GM21576 (cell line): ENCODE measurements around the gene CTRB2.
"Not testable (repeated sequence)": the region's sequence is repeated elsewhere in the genome, so short reads cannot be mapped to it uniquely, and the experiment has no call there.

ENCODE experiments used
- ATAC-seq: cut with Tn5 transposase; IDR thresholded peaks from one replicate; pipeline ENCODE4 v1.9.1; 2021; ENCODE audit warnings: mild to moderate bottlenecking, moderate library complexity; ENCODE audit not compliant: unreplicated experiment

The CTRB2 gene

DNA sequence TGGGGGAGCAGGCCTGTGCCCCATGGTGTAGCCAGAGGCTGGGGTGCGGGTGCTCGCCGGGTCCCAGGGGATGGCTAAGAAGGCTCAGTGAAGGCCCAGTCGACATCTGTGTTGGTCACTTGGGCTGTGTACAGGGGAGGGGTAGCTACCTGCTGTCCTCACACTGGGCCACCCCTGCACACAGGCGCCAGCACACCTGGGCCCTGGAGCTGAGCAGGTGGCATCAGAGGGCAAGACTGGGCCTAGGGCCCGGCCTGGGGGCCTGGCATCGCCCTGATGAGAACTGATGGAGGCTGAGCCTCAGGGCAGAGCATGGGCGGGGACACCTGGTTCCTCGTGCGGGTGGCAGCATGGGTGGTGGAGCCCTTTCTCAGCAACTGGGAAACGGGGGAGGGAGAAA lies 870 bp upstream of the CTRB2 start:
- no peak for ATAC-seq

GRCh38 chr16:75205961-75206748 lies 806 bp downstream of the CTRB2 start:
- not testable (repeated sequence) for ATAC-seq

DNA sequence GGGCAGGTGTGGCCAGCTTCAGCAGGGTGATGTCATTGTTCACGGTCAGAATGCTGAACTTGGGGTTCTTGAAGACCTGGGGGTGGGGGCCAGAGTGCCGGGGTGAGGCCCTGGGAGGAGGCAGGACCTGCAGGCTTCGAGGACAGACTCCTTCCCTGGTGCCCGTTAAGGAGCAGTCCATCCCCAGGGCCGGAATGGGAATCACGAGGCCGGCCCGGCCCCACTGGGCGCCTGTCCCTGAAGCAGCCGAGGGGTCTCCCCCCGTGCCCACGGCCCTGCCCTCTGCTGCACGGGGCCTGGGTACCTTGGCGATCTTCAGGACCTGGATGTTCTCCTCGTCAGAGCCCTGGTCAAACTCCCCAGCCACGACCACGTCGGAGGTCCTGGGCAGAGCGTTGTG lies 1.5 kb downstream of the CTRB2 start:
- not testable (repeated sequence) for ATAC-seq

DNA sequence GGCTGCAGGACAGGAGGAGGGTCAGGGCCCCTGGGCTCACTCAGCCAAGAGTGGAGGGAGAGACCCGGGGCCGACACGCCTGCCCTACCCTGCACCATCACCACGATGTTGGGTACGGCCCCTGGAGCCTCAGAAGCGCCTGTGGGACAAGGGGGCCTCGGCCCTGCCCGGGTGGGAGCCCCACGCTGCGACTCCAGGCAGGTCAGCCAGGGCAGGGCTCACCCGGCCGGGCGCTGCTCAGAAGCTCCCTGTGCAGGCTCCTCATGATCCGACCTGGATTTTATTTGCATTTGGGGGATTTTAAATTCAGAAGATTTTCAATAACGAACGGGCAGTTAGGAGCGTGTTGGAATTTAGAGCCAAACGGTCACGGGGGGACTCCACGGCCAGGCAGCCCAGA lies 2.1 kb downstream of the CTRB2 start:
- ATAC-seq: not testable (repeated sequence)

DNA sequence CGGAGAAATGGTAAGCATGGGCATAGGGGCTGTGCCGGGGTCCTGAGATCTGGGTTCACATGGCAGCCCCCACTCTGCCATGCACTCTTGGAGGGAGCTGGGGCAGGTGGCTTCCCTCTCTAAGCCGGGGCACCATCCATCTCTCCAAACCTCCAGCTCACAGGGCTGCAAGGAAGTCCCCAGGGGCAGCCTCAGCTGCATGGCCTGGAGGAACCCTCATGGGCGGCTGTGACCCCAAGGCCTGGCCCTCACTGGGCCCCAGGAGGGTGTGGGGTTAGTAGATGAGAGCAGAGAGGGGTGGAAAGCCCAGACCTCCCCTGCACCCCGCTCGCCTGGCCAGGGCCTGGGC lies 2.6 kb downstream of the CTRB2 start:
- ATAC-seq: no peak

- no peak for ATAC-seq
Measured at GRCh38 chr16:75203667-75204409, 3.1 kb downstream of the CTRB2 start.

GRCh38 chr16:75203096-75203495 lies 3.9 kb downstream of the CTRB2 start:
- no peak for ATAC-seq

DNA sequence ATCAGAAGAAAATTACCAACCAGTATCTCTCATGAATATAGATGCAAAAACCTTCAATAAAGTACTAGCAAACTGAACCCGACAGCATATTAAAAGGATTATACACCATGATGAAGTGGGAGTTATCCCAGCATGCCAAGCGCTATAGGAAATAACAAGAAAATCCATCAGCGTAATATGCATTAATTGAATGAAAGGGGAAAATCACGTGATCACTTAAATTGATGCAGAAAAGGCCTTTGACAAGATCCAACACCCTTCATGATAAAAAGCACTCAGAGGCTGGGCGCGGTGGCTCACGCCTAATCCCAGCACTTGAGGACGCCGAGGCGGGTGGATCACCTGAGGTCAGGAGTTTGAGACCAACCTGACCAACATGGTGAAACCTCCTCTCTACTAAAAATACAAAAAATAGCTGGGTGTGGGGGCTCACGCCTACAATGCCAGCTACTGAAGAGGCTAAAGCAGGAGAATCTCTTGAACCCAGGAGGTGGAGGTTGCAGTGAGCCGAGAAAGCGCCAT lies 4.8 kb downstream of the CTRB2 start:
- ATAC-seq: no peak

GRCh38 chr16:75198135-75198600 lies 8.8 kb downstream of the CTRB2 start:
- no peak for ATAC-seq

GRCh38 chr16:75197522-75198134 lies 9.3 kb downstream of the CTRB2 start:
- no peak for ATAC-seq

- no peak for ATAC-seq
Measured at GRCh38 chr16:75196836-75197235, 10.1 kb downstream of the CTRB2 start.

- no peak for ATAC-seq
Measured at GRCh38 chr16:75195811-75196790, 10.9 kb downstream of the CTRB2 start.

DNA sequence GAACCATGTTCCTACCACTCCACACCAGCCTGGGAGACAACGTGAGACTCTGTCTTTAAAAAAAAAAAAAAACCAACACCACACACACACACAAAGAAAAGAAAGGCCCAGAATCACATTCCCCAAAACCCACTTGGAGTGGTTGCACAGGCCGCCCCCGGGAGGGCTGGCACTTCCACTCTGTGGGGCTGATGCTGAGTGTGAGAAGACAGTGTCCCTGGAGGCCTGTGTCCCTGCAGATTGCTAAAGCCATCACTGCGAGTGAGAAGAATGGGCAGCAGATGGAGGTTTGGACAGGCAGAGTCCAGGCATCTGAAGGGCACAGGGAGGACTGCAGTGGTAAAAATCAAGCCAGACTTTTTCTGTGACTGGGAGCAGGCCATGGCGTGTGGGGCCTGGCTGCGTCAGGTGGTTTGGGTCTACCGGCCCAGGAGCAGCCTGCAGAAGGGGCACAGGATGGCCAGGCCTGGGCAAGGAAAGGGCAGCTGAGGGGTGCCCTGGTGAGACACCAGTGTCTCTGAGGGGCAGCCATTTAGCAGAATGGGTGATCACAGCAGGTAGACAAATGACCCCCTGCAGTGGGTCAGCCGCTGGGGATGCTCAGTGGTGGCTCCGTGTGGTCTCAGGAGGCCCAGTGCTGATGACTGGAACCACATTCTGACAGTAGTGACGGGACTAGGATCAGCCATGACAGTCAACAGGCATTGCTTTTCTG lies 13.1 kb downstream of the CTRB2 start:
- no peak for ATAC-seq

- no peak for ATAC-seq
Measured at GRCh38 chr16:75193265-75193650, 13.7 kb downstream of the CTRB2 start.

DNA sequence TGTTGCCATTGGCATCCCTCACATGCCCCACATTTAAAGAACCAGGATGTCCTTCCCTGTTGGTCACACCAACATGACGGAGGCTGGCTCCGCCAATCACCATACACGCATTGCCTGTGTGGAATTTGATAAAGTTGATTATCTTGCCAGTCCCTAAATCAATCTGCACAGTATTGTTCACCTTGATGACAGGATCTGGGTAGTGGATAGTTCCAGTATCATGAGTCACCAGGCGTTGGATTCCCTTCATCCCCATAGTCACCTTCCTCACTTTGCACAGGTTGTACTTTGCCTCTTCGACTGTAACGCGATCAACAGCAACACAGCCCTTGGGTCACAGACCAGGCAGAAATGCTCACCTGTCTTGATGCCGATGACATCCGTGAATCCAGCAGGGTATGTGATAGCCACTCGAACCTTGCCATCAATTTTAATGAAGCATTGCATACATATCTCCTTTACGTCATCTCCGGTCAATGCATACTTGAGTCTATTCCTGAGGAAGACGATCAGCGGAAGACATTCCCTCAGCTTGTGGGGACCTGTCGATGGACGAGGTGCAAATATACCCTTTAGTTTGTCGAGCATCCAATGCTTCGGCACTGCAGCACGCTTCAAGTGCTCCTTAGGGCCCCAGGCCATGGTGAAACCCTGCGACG lies 14.2 kb downstream of the CTRB2 start:
- ATAC-seq: no peak

DNA sequence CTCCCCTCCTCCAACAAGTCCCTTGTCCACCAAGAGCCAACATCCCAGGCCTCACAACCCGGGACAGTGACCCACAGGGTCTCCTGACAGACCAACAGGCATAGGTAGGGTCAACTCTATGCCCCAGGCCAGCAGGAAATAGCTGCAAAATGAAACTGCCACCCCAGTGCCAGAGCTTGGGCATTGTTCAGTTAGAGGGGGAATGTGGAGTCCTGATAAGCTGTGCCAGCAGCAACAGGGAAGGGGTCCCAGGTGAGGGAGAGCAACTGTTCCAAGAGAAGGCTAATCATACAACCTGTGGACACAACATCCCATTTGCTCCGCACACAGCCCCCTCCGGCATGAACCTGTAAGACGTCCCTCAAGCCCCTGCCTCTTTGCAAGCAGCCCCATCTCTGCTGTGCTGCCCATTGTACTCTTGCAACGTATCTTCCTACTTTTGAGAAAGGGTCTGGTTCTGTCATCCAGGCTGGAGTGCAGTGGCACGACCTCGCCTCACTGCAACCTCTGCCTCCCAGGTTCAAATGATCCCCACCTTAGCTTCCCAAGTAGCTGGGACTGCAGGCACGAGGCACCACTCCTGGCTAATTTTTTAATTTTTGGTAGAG lies 17.2 kb downstream of the CTRB2 start:
- no peak for ATAC-seq

DNA sequence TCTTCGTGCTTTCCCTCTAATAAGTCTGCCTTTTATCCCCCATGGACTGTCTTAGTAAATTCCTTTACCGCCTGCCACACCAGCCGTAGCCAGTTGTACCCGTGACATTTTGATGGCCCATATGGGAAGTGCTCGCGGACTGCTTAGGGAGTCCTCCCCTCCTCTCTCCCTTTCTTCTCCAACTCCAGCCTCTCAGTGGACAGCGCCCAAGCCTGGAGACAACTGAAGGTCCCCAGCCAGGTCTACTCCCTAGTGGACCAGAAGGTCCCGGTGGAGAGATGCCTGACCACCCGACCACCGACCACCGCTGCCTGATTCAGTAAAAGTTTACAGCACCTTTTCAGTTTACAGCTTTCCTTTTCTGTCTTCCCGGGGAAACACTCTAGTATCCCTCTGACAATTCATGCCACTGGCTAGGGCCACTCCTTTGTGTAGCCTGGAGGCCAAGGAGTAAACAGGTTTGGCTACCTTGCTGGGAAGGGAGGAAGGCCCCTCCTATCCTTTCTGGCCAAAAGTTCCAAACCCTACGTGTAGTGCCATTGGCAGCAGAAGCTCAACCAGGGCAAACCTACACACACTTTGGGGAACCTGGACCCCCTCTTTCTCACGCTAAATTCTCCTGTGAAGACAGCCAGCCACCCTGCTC lies 18.0 kb downstream of the CTRB2 start:
- ATAC-seq: no peak

GRCh38 chr16:75181630-75182029 lies 25.3 kb downstream of the CTRB2 start:
- no peak for ATAC-seq
